Fibroblast of mammary gland (primary cell): ENCODE measurements around the gene TMEM234.

Experiments used
- DNase-seq: peaks from one replicate; pipeline ENCODE4 v3.0.0-alpha.2; 2010; ENCODE audit warnings: low read depth
- H3K4me3 ChIP-seq: 2 replicates; pipeline ENCODE4 v1.5.1; 2011; ENCODE audit warnings: low read depth, mild to moderate bottlenecking, low read length, moderate library complexity; ENCODE audit not compliant: control insufficient read depth
- CTCF ChIP-seq: conservative IDR thresholded peaks from 2 replicates; pipeline ENCODE4 v1.5.1; 2011; ENCODE audit warnings: low read depth, low read length, inconsistent platforms; ENCODE audit not compliant: control insufficient read depth, insufficient read depth

The TMEM234 gene

GRCh38 chr1:32221581-32221979 is 573 bp downstream of the TMEM234 start:
- DNase-seq, result no peak
- no peak for TF ChIP-seq CTCF
- H3K4me3 ChIP-seq, result peak overlapping the region; percentile 98

GRCh38 chr1:32220746-32221580 is 1.2 kb downstream of the TMEM234 start:
- no peak for TF ChIP-seq CTCF
- H3K4me3 ChIP-seq, result peak overlapping the region; percentile 98
- DNase-seq, result no peak

- DNase-seq, result peak; percentile 72
- no peak for TF ChIP-seq CTCF
- H3K4me3 ChIP-seq, result no peak overlapping the region
Measured at GRCh38 chr1:32219022-32219421, 3.1 kb downstream of the TMEM234 start.

- no peak overlapping the region for H3K4me3 ChIP-seq
- no peak for DNase-seq
- TF ChIP-seq CTCF, result no peak
Measured at GRCh38 chr1:32216566-32216965, 5.6 kb downstream of the TMEM234 start.

GRCh38 chr1:32215629-32216480 is 6.3 kb downstream of the TMEM234 start:
- peak; percentile 84 for TF ChIP-seq CTCF
- DNase-seq, result peak; percentile 62
- no peak overlapping the region for H3K4me3 ChIP-seq

- H3K4me3 ChIP-seq, result no peak within 1 kb of the TSS
- peak; percentile 46 for DNase-seq
- TF ChIP-seq CTCF, result no peak
Measured at GRCh38 chr1:32208891-32209328, 13.2 kb downstream of the TMEM234 start, which contains the start of gene DCDC2B. TSS of gene DCDC2B (plus strand) at chr1:32209089. CDS start at chr1:32209094, 5 bp downstream.
